GM18517 (cell line): Measurements from ENCODE around the gene PRF1.
A peak's percentile ranks its signal among the peaks of the same experiment; 100 is the strongest.
"Not testable (repeated sequence)": the region's sequence is repeated elsewhere in the genome, so short reads cannot be mapped to it uniquely, and the experiment has no call there.

ENCODE experiments used
- ATAC-seq: cut with Tn5 transposase; IDR thresholded peaks from one replicate; pipeline ENCODE4 v1.9.1; 2021; ENCODE audit warnings: mild to moderate bottlenecking, moderate library complexity; ENCODE audit not compliant: unreplicated experiment

Gene PRF1

DNA sequence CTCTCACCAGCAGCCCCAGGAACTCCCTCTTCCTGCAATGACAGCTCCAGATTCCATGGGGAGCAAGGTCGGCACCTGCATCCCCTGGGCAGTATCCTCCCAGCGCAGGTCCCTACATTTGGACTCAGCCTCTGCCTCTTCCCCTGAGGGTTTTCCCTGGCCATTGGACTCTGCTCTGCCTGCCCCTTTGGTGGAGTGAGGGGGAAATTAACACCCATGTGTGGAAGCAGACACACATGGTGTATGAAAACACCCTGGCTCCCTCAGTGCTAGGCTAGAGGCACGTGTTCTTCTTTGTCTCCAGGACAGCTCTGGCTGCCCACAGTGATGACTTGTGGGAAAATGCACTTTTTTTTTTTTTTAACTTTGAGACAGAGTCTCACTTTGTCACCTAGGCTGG, 8.4 kb downstream of the PRF1 start:
- no peak for ATAC-seq

DNA sequence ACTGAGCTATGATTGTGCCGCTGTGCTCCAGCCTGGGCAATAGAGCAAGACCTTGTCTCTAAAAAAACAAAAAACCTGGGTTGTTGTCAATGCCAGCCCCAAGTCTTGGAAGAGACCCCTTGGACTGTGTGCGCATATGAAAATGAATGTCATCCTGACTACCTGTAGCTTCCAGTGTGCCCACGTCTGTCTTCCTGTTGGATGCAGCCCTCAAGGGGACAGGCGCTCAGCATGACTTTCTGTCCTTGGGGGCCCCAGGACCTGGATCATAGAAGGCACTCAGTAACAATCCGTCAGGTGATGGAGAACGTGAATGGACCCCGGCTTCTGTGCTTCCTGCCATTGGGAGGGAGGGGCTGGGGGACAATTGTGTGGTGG, 9.0 kb downstream of the PRF1 start:
- ATAC-seq, result no peak

DNA sequence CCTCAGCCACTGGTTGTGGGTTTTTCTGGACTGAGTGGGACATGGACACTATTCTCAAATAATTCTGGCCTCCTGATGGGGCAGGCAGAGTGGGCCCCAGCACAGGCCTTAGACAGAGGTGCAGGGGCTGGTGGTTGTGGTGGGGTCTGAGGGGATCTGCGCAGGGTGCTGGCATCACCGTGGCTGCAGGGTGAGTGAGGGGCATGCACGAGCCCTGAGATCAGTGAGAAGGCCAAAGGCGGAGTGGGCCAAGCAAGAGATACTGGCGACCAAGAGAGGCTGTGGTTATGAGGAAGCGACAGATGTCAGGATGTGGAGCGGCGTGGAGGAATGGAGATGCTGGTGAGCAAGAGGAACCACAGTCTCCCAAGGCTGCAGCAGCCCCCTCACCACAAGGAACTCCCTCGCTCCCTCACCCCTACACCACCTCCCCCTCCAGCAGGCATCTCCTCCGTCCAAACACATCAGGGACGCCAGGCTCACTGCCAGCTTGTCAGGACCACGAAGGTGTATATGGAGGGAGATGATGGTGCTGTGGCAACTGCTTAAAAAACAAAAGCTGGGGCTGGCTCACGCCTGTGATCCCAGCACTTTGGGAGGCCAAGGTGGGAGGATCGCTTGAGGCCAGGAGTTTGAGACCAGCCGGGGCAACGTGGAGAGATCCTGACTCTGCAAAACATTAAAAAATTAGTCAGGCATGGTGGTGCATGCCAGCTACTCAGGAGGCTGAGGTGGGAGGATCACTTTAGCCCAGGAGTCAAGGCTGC, 9.6 kb downstream of the PRF1 start:
- no peak for ATAC-seq

DNA sequence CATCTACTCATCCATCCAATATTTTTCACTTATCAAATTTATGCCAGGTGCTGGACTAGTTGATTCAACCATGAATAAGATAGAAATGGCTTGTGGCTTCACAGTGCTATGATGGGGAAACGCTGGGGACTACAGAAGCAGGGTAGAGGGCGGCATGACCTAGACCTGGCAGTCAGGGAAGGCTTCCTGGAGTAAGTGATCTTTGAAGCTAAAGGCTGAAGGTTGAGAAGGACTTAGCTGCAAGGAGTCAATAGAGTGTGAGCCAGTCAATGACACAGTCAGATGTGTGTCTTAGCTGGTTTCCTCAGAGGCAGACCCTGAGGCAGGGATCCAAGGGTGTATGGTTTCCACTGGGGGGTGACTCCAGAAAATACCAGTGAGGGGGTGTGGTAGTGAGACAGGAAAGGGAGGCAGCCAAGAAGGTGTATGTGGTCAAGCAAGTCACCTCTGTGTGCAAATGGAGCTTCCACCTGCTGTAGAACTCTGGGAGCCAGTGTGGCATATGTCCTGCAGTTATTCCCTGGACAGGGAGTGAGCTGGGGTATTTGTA, 10.3 kb downstream of the PRF1 start:
- ATAC-seq, result no peak

DNA sequence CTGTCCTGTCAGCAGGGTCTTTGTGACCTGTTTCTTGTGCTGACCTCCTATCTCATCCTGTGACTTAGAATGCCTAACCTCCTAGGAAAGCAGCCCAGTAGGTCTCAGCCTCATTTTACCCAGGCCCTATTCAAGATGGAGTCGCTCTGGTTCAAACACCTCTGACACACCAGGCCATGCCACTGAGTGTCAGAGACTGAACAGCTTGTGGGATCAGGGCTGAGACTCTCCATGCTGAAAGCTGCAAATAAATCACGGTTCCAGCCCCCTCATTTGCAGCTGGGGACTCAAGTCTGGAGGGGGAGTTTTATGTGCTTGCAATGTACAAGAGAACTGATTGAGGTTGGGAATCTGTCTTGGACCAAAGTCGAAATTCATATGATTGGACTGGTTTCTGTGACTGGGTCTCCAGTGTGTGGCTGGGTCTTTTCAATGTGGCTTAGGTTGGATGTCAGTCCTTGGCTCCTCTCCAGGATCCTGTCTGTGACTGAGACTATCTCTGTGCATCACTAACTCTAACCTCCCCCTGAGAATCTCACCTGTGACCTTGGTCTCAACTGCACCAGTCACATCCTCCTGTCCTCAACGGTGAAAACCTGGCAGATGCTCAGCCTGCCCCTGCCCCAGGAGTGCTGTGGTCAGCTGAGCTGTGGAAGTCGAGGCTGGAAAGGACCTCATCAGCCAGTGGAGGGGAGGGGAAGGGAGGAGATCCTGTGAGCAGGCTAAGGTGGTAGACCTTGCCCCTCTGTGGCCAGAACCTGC, 11.7 kb downstream of the PRF1 start:
- no peak for ATAC-seq

DNA sequence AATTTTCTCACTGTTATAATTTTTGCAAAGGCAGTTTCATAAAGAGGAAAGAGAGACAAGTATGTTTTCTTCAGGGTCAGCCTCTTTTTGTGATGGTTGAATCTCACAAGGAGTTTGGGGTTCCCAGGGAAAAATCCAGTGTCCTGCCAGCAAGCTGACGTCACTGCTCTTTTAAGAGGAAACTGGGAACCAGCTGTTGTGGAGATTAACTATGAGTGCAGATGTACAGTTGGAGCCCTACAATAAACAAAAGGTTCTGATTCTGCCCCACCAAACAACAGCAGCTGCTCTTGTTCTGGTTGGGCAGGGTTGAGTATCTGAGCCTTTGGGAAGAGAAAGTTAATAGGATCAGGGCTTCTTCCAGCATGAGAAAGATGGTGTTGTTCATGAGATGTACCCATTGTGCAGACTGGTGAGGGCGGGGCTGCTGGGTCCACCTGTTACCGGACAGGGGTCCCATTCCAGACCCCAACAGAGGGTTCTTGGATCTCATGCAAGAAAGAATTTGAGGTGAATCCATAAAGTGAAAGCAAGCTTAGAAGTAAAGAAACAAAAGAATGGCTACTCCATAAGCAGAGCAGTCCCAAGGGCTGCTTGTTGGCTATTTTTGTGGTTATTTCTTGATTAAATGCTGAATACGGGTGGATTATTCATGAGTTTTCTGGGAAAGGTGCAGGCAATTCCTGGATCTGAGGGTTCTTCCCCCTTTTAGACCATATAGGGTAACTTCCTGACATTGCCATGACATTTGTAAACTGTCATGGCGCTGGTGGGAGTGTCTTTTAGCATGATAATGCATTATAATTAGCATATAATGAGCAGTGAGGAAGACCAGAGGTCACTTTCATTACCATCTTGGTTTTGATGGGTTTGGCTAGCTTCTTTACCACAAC, 12.5 kb downstream of the PRF1 start:
- ATAC-seq, result no peak

DNA sequence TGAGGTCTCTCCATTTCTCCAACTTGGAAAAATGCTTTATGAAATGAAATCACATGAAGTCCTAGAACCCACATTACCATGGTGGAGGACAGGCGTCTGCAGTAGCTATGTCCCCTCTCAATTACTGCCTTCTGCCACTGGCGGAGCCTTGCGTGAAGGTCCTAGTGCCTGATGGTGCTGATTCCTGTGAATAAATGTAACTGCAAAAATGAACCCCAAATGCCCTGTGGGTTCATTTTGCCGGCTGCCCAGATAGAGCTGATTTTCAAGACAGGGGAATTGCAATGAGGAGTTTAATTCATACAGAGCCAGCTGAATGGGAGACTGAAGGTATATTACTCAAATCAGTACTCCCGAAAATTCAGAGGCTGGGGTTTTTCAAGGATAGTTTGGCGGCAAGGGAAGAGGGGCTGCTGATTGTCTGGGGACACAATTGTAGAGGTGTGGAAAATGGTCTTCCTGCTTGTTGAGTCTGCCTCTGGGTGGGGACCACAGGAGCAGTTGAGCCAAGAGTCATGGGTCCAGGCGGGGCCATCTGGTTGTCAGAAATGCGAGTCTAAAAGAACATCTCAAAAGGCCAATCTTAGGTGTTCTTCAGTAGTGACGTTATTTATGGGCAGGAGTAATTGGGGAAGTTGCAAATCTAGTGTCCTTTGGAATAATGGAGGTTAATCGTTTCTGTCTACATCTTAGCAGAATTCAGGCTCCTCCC, 13.5 kb downstream of the PRF1 start:
- ATAC-seq, result no peak

DNA sequence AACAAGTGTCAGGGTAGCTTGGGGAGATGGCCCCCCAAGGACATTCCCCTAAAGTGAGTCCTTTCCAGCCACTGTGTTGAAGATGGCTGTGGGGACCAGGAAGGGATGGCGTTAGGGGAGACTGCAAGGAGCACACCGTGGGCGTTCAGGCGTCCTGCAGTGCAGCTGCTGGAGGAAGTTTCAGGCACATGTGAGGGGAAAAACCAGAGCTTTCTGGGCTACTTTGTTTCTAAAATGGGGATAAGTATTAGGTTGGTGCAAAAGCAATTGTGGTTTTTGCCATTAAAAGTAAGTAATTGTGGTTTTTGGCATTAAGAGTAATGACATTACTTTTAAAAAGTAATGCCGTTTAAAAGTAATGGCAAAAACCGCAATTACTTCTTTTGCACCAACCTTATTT, 14.3 kb downstream of the PRF1 start:
- ATAC-seq, result no peak

DNA sequence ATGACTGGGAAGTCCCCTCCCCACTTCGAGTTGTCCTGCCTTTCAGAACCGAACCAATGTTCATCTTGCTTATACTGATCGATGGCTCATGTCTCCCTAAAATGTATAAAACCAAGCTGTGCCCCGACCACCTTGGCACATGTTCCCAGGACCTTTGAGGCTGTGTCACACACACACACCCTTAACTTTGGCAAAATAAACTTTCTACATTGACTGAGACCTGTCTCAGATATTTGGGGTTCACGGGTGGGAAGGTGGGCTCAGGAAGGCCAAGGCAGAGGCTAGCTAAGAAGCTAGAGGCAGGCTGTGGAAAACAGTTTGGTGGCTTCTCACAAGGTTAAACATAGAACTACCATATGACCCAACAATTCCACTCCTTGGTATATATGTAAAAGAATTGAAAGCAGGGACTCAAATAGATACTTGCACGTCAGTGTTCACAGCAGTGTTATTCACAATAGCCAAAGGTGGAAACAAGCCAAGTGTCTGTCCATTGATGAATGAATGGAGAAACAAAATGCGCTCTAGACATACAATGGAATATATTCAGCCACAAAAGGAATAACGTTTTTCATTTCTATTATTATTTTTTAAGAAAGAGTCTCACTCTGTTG, 15.4 kb downstream of the PRF1 start:
- peak; percentile 57 for ATAC-seq

DNA sequence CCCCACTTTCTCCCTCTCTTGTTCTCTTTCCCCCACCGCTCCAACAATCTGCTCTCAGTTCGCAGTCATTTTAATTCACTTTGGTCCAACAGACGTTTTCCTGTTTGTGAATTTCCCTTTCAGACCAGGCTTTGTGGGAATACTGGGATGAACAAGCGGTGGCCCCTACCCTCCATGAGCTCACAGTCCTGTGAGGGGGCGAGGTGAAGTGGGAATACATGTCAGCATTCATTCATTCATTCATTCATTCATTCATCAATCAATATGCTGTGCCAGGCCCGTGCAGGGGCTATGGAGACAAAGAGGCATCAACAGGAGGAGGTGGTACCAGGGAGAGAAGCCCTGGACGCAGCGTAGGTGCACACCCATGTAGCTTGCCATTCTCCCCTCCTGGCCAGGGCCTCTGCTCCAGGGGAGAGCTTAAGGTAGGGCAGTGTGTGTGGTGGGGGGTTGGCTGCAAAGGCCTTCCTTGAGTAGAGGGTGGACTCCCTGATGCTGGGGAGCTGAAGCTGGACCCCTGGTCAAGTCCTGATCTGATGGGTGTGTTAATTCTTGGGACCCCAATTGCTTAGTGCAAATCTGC, 16.1 kb downstream of the PRF1 start:
- ATAC-seq, result no peak

DNA sequence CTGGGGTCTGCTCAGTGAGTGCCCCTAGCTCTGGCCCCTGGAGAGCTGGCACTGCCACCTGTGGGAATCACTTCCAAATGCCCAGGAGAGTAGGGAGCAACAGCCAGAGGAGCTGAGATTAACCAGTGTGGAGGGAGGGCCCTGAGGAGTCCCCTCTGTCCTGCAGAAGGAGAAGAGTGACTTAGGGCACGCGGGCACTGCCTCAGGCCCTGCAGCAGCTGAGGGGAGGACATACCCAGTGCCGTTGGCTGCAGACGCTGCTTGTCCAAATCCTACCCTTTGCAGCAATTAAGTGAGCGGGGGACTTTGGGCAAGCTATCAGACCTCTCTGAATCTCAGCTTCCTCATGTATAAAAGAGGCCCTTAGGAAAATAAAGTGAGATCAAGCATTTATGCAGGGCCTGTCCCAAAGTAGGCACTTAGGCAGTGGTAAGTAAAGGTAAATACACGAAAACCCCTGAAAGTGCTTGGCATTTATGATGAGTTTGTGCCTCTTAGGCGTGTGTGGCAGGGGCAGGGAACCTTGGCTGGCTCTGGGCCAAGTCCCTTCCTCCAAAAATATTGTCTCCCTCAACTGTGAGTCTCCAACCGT, 16.9 kb downstream of the PRF1 start:
- ATAC-seq, result no peak

DNA sequence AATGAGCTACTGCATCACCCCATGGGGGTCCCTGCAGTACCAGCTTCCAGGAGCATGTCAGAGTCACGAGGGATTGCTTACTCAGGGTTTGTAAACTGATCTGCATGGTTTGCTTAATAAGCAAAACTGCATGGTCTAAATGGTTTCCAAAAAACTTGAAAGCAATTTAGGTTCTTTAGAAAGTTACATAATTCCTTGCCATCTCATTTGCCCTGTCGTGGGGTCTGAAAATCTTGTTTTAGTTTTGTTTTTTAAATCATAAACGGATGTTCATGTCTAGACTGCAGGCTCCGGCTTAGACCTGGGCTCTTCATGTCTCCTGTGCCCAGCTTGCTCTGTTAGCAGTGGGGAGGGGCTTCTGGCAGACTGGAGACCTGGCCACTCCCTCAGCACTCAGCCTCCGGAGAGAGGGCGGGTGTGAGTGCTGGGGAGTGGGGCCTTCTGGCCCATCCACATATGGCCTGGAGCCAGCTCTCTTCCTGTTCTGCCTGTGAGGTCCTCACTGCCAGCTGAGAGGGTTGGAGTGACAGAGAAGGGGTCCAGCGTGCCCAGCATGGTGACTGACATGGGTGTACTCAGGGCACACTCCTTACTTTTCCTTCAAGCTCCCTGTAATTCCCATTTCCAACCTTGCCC, 17.5 kb downstream of the PRF1 start:
- no peak for ATAC-seq

DNA sequence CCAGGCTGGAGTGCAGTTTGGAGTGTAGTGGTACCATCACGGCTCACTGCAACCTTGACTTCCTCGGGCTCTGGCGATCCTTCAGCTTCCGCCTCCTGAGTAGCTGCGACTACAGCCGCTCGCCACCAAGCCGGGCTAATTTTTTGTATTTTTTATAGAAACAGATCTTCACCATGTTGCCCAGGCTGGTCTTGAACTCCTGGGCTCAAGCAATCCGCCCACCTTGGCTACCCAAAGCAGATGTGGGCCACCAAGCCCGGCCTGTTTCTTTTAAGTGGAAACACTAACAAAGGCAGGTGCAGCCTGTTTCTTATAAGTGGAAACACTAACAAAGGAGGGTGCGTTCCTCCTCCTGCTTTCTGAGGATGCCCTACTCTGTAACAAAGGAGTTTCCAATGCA, 18.2 kb downstream of the PRF1 start:
- ATAC-seq, result no peak

DNA sequence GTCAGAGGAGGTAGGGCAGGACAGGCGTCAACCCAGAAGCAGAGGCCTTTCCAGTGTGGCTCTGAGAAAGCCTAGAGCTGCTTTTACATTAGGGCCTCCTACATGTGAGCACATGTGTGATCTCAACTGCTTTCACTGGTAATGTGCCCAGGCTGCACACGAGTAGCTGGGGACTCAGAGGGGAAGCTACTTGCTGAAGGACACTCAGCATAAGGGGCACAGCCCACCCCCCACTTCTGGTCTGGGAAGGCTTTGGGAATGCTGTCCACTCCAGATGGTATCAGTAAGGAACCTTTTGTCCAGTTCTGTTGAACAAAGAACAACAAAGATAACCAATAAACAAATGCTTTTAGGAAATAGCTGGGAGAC, 18.9 kb downstream of the PRF1 start:
- no peak for ATAC-seq

DNA sequence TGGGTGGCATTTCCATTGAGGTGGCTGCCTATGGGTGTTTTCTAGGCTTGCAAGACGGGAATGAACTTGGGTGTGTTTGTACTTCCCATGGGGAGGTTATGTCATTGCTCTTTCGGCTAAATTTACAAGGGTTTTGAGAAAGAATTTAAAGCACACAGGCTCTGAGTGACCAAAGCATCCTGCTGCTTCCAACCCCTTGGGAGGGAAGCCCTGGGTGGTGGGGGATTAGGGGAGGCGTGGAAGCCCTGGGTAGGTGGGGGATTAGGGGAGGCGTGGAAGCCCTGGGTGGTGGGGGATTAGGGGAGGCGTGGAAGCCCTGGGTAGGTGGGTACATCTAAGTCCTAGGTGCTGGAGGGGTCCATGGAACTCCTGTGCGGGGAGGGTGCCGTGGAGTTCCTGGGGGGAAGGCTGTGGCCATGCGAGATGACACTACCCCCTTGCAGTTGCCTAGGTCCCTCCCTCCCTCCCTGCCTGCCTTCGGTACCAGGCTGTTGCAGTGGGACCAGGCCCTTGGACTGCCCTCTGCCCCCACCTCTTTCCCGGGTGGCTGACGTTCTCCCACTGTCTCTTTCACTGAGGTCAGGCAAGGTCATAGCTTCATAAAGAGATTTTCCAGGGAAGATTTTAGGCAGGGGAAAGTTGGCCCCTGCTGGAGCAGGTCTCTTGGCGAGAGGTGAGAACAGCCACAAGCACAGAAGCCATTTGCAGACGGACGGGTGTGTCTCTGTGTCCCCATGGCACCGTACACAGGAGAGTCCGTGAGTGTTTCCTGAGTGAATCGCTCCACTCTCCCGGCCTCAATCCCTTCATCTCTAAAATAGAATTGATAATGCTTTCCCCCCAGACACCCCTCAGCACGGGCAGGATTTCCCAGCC, 19.5 kb downstream of the PRF1 start:
- ATAC-seq, result no peak

DNA sequence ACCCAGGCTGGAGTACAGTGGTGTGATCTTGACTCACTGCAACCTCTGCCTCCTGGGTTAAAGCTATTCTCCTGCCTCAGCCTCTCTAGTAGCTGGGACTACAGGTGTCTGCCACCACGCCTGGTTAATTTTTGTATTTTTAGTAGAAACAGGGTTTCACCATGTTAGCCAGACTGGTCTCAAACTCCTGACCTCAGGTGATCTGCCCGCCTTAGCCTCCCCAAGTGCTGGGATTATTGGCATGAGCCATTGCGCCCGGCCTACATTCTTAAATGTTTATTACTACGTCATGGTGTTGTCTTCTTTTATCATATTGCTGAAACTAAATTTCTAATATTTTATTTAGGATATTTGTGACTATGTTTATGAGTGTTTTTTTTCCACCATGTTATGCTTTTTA, 21.4 kb downstream of the PRF1 start:
- ATAC-seq, result not testable (repeated sequence)

DNA sequence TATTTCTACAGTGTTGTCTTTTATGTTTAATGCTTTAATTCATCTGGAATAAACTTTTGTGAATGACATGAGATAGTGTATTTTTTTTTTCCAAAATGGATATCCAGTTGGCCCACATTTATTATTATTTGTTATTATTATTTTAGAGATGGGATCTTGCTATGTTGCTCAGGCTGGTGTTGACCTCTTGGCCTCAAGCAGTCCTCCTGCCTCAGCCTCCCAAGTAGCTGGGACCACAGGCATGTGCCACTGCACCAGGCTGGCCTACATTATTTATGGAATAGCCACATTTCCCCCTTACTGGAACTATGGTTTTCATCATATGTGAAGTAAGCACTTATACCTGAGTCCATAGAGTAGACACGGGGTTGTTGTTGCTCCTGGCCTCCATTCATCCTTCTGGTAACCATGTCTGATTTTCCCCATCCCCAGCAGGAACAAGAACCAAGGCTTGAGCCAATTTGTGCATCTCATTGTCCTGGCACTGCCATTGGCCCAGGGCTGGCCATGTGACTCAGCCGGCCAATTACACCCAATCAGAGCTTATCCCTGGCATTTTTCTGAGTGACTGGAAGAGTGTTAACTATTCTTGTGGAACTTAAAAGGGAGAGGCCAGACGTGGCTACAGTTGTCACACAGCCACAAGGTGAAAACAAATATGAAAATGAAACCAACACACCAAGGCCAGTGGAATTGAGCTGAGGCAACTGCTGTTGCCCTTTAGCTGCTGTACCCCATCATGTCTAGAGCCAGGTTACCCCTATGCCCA, 23.1 kb downstream of the PRF1 start:
- no peak for ATAC-seq
